Ishikawa (cell line): ENCODE measurements around the gene MAGOH.

Experiments
- CEBPB ChIP-seq: IDR thresholded peaks from 2 replicates; pipeline ENCODE4 v1.6.1; 2012
- EGR1 ChIP-seq: IDR thresholded peaks from 2 replicates; pipeline ENCODE4 v1.6.1; 2012
- EP300 ChIP-seq: IDR thresholded peaks from 2 replicates; pipeline ENCODE4 v1.6.1; 2012; ENCODE audit warnings: borderline replicate concordance
- NFIC ChIP-seq: IDR thresholded peaks from 2 replicates; pipeline ENCODE4 v1.6.1; 2012
- RAD21 ChIP-seq: IDR thresholded peaks from 2 replicates; pipeline ENCODE4 v1.6.1; 2012; ENCODE audit warnings: low read depth
- TAF1 ChIP-seq: IDR thresholded peaks from 2 replicates; pipeline ENCODE4 v1.6.1; 2012; ENCODE audit warnings: low read depth, mild to moderate bottlenecking
- TCF12 ChIP-seq: IDR thresholded peaks from 2 replicates; pipeline ENCODE4 v1.6.1; 2012; ENCODE audit warnings: low read depth
- YY1 ChIP-seq: IDR thresholded peaks from 2 replicates; pipeline ENCODE4 v1.6.1; 2012; ENCODE audit warnings: low read depth
- TF ChIP-seq, protein P1 (sequence below): IDR thresholded peaks from 2 replicates; pipeline ENCODE4 v1.6.1; 2012
- TF ChIP-seq, protein P2 (sequence below): IDR thresholded peaks from 2 replicates; pipeline ENCODE4 v1.6.1; 2012; ENCODE audit warnings: low read depth, mild to moderate bottlenecking
- TF ChIP-seq, protein P3 (sequence below): IDR thresholded peaks from 2 replicates; pipeline ENCODE4 v1.6.1; 2012

DNA sequence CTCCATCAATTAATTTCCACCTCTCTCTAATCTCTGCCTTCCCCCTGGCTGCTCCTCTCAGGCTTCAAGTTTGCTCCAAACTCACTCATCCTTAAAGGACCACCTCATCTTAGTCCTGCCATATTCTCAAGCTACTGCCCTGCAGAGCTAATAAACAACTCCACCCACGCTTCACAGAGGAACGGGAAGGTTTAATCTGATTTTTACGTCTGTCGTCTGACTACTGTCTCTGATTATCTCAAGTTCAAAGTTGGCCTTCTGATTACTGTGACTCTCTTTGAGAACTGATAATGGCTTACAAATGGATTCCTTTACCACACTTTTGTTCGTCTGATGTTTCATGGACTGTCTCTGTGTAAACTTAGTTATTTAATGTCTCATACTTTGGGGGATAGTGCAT lies 49.3 kb downstream of the MAGOH start:
- TF ChIP-seq TCF12, result no peak
- no peak for TF ChIP-seq NFIC
- TF ChIP-seq, protein P1, sequence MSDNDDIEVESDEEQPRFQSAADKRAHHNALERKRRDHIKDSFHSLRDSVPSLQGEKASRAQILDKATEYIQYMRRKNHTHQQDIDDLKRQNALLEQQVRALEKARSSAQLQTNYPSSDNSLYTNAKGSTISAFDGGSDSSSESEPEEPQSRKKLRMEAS, result no peak
- no peak for TF ChIP-seq TAF1
- TF ChIP-seq EP300, result no peak
- no peak for TF ChIP-seq CEBPB
- TF ChIP-seq, protein P2, sequence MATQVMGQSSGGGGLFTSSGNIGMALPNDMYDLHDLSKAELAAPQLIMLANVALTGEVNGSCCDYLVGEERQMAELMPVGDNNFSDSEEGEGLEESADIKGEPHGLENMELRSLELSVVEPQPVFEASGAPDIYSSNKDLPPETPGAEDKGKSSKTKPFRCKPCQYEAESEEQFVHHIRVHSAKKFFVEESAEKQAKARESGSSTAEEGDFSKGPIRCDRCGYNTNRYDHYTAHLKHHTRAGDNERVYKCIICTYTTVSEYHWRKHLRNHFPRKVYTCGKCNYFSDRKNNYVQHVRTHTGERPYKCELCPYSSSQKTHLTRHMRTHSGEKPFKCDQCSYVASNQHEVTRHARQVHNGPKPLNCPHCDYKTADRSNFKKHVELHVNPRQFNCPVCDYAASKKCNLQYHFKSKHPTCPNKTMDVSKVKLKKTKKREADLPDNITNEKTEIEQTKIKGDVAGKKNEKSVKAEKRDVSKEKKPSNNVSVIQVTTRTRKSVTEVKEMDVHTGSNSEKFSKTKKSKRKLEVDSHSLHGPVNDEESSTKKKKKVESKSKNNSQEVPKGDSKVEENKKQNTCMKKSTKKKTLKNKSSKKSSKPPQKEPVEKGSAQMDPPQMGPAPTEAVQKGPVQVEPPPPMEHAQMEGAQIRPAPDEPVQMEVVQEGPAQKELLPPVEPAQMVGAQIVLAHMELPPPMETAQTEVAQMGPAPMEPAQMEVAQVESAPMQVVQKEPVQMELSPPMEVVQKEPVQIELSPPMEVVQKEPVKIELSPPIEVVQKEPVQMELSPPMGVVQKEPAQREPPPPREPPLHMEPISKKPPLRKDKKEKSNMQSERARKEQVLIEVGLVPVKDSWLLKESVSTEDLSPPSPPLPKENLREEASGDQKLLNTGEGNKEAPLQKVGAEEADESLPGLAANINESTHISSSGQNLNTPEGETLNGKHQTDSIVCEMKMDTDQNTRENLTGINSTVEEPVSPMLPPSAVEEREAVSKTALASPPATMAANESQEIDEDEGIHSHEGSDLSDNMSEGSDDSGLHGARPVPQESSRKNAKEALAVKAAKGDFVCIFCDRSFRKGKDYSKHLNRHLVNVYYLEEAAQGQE, result no peak
- TF ChIP-seq, protein P3, sequence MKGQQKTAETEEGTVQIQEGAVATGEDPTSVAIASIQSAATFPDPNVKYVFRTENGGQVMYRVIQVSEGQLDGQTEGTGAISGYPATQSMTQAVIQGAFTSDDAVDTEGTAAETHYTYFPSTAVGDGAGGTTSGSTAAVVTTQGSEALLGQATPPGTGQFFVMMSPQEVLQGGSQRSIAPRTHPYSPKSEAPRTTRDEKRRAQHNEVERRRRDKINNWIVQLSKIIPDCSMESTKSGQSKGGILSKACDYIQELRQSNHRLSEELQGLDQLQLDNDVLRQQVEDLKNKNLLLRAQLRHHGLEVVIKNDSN, result no peak
- TF ChIP-seq RAD21, result no peak
- no peak for TF ChIP-seq YY1
- TF ChIP-seq EGR1, result no peak
